Transverse colon (tissue), 4 donors: ENCODE data around the gene C10orf105. TPM values are rescaled to one million over a fixed set of nuclear protein-coding genes. Genes with fewer than 3 reads are reported as not detected.
A peak's percentile ranks its signal among the peaks of the same experiment; 100 is the strongest.

Source experiments
- DNase-seq: peaks from one replicate; pipeline ENCODE4 v3.0.0-alpha.2; 2019
- H3K27ac ChIP-seq, 4 donors: fragments of 200-600 bp; sonication (generic); 2 replicates each; pipeline ENCODE4 v1.5.1; 2016 to 2018; ENCODE audit warnings: inconsistent platforms in 4 of 4
- H3K27me3 ChIP-seq: fragments of 200-600 bp; sonication (generic); 2 replicates; pipeline ENCODE4 v1.5.1; 2017; ENCODE audit warnings: inconsistent platforms
- H3K36me3 ChIP-seq, 4 donors: fragments of 200-600 bp; sonication (generic); 2 replicates each; pipeline ENCODE4 v1.5.1; 2017 to 2019; ENCODE audit warnings: inconsistent platforms in 4 of 4
- H3K4me1 ChIP-seq, 4 donors: fragments of 200-600 bp; sonication (generic); 2 replicates each; pipeline ENCODE4 v1.5.1; 2017 to 2020; ENCODE audit warnings: inconsistent platforms in 4 of 4
- H3K4me3 ChIP-seq, 4 donors: fragments of 200-600 bp; sonication (generic); 1 replicate in 1 of 4; 2 replicates in 3 of 4; pipeline versions ENCODE4 v1.5.1 to v1.6.1; 2017 to 2019; ENCODE audit warnings: inconsistent platforms in 4 of 4
- H3K9me3 ChIP-seq, 2 donors: fragments of 200-600 bp; sonication (generic); 2 replicates each; pipeline ENCODE4 v1.5.1; 2017 to 2019; ENCODE audit warnings: inconsistent platforms in 2 of 2
- CTCF ChIP-seq, 5 experiments: fragments of 200-600 bp in 3 of 5; fragments of 450-650 bp in 2 of 5; sonication (generic) in 3 of 5; IDR thresholded peaks; 1 replicate in 2 of 5; 2 replicates in 3 of 5; pipeline ENCODE4 v1.5.1; 2016 to 2017; ENCODE audit warnings: antibody characterized with exemption in 5 of 5, inconsistent platforms in 3 of 5, mild to moderate bottlenecking in 2 of 5, moderate library complexity in 1 of 5
- EP300 ChIP-seq: sonication (generic); formaldehyde crosslinking; IDR thresholded peaks from one replicate; pipeline ENCODE4 v1.6.1; 2017; ENCODE audit warnings: antibody characterized with exemption, low read depth
- POLR2A ChIP-seq: fragments of 450-650 bp; IDR thresholded peaks from one replicate; pipeline ENCODE4 v1.6.1; 2016; ENCODE audit warnings: antibody characterized with exemption, mild to moderate bottlenecking, moderate library complexity
- POLR2AphosphoS5 ChIP-seq, 3 donors: sonication (generic); formaldehyde crosslinking; IDR thresholded peaks; one replicate each; pipeline ENCODE4 v1.6.1; 2016; ENCODE audit warnings: antibody characterized with exemption in 3 of 3
- WGBS, 2 donors: methylation state at CpG; one replicate each; pipeline ENCODE4 v1.1.5; 2018; ENCODE audit warnings: low coverage in 1 of 2; 5-methylcytosine and 5-hydroxymethylcytosine counted together
- in situ Hi-C, 4 donors: fragments of 200-750 bp; cut with MboI; loops; one replicate each; pipeline versions ENCODE4 v1.15.0 to v1.15.1; 2017; ENCODE audit warnings: low sequenced_read_pairs in 3 of 4, low pct_ligation_motif_present in 1 of 4, low pct_unique_long_range_greater_than_20kb in 1 of 4
- intact Hi-C: fragments of 100-400 bp; cut with DNase I; formaldehyde crosslinking; loops from one replicate; pipeline ENCODE4 v1.15.1; 2023; ENCODE audit warnings: low total_unique reads
- total RNA-seq, 4 donors: library from RNA; depleted of rRNA; stranded (reverse); fragments of >200 nt; gene quantifications; one replicate each; pipeline ENCODE4 v1.1.0, GENCODE V29; 2016

The C10orf105 gene
- total RNA-seq, 4 donors from 2014 or later, result 0.16 TPM; not detected in 3

- peaks cover 18 to 41% (median 26%) of the 10 kb centered on the region in 4 donors for H3K4me1 ChIP-seq
- WGBS, 2 donors, result 80% methylated on average over 5 of the region's 5 CpGs; no CpG with 5 or more reads in 1 of the 2 donors
- DNase-seq, result no peak
- H3K27ac ChIP-seq, result no peak overlapping the region
- intact Hi-C loops, result no loop called here
- TF ChIP-seq POLR2A (no peak), POLR2AphosphoS5 (IDR thresholded peaks at IDR 0.05) (no peak), CTCF (IDR thresholded peaks at IDR 0.05) (no peak), EP300 (no peak)
- no peaks in the 10 kb centered on the region for H3K9me3 ChIP-seq
- H3K4me3 ChIP-seq, result no peak overlapping the region
- no peaks in the 10 kb centered on the region for H3K36me3 ChIP-seq
- in situ Hi-C loops, result no loop called here
- H3K27me3 ChIP-seq, result no peaks in the 10 kb centered on the region
Measured at GRCh38 chr10:71734797-71735196, 15.2 kb upstream of the C10orf105 start.

DNA sequence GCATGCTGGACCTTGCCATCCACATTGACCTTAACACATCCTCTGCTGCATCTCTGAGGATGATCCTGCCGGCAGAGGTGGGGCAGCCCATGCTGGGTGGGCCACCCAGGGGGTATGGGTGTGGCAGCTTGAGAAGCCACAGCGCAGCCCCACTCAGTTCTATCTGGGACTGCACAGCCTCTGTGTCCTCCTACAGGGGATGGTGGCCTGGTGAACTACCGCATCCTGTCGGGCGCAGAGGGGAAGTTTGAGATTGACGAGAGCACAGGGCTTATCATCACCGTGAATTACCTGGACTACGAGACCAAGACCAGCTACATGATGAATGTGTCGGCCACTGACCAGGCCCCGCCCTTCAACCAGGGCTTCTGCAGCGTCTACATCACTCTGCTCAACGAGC lies 12.2 kb upstream of the C10orf105 start:
- WGBS, 2 donors, result 89 to 100% methylated on average over 1 to 12 of the region's 12 CpGs
- TF ChIP-seq CTCF (IDR thresholded peaks at IDR 0.05), result no peak
- TF ChIP-seq POLR2AphosphoS5 (IDR thresholded peaks at IDR 0.05), result no peak
- no peak for TF ChIP-seq EP300
- TF ChIP-seq POLR2A, result no peak
- H3K27ac ChIP-seq, result no peak overlapping the region
- H3K27me3 ChIP-seq, result no peaks in the 10 kb centered on the region
- in situ Hi-C loops, result no loop called here
- no peak overlapping the region for H3K4me3 ChIP-seq
- no peaks in the 10 kb centered on the region for H3K36me3 ChIP-seq
- peaks cover 41 to 47% (median 42%) of the 10 kb centered on the region in 4 donors for H3K4me1 ChIP-seq
- intact Hi-C loops, result no loop called here
- no peaks in the 10 kb centered on the region for H3K9me3 ChIP-seq
- DNase-seq, result no peak

DNA sequence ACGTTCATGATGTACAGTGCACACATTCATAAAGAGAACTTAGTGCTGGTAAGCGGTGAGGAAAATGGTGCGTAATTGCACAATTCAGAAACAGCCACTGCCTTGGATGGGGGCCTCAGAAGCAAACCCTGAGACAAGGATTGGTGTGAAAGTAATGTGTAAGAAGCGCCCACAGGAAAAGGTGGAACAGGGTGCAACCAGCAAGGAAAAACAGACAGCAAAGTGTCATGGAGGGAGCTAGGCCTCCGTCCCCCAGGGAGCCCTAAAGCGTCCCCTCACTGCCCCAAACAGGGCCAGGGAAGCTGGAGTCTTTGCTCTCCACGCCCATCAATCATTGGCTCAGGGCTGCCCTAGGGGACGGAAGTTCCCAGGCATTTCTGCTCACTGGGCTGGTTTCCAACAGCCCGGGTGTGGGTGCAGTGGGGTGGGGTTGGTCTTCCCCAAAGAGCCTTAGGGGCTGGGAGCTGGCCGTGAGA lies 9.6 kb upstream of the C10orf105 start:
- H3K27ac ChIP-seq, result peak overlapping the region; percentile 82 to 92 (median 86)
- H3K9me3 ChIP-seq, result no peaks in the 10 kb centered on the region
- no peaks in the 10 kb centered on the region for H3K36me3 ChIP-seq
- in situ Hi-C loops, result loop anchor here in 1 of 4 donors (10.0 kb wide), 1 partner anchor 46 kb away; the partner anchor contains the start of gene VSIR
- TF ChIP-seq EP300, result no peak
- peak in 1 of 5 experiments; percentile 6 for TF ChIP-seq CTCF (IDR thresholded peaks at IDR 0.05)
- peak in 1 of 3 donors; percentile 11 for TF ChIP-seq POLR2AphosphoS5 (IDR thresholded peaks at IDR 0.05)
- no peak overlapping the region for H3K4me3 ChIP-seq
- intact Hi-C loops, result no loop called here
- H3K27me3 ChIP-seq, result no peaks in the 10 kb centered on the region
- peak; percentile 86 for DNase-seq
- peaks cover 32 to 43% (median 42%) of the 10 kb centered on the region in 4 donors for H3K4me1 ChIP-seq
- WGBS, 2 donors, result 29 to 54% methylated on average over 3 to 10 of the region's 10 CpGs

DNA sequence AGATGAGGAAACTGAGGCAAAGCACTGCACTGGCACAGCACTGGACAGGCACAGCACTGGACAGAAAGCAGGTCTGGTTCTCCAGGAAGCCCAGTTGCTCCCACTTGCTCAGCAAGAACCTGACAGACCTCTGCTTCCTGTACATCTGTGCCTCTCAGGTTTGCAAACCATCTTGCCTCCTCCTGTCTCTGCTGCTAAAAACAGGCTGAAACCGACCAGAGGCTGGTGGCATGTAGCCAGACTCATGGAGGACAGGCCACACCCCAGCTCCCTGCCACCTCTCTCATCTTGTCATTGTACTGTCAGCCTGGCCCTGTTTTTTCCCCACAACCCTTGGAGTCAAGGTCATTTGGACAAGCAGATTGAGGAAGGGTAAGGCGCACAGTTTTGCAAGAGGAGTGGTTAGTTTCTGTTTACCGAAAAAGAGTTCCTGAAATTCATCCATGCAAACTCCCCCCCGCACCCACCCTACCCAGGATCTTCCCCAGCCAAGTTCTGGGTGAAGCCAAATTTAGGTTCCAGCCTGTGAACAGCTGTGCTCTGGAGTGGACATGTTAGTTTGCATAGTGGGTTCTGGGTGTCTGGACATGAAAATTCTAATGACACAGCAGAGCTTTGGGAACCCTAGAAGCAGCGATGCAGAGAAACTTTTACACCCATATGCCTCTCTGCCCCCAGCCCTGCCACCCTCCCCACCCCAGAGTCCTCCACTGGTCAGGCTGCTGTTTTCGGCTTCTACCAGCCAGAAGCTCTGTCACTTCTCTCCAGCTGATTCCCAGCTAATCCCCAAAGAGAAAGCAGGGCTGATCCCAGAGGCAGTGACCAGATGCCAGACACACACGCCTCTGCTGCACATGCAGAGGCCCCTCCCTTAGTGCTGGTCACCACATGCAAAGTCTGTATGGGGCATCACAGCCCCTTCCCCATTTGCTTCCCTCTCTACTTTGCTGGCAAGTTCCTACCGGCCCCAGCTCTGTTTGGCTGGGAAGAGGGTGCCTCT lies 8.5 kb upstream of the C10orf105 start:
- Histone ChIP-seq H3K9me3 (no peaks in the 10 kb centered on the region), H3K27ac (peak overlapping the region; percentile 82 to 92 (median 86)), H3K4me1 (peaks cover 32 to 43% (median 42%) of the 10 kb centered on the region in 4 donors), H3K4me3 (no peak overlapping the region), H3K27me3 (no peaks in the 10 kb centered on the region), H3K36me3 (no peaks in the 10 kb centered on the region)
- intact Hi-C loops (no loop called here), in situ Hi-C loops (loop anchor here in 1 of 4 donors (10.0 kb wide), 1 partner anchor 47 kb away; the partner anchor contains the start of gene VSIR)
- peak; percentile 27 to 68 (median 36) for TF ChIP-seq POLR2AphosphoS5 (IDR thresholded peaks at IDR 0.05)
- no peak for TF ChIP-seq EP300
- 20% methylated on average over 8 of the region's 8 CpGs; no CpG with 5 or more reads in 1 of the 2 donors for WGBS, 2 donors
- peak; percentile 89 for DNase-seq
